ENCODE data around the gene NAA50. TPM values are rescaled to one million over a fixed set of nuclear protein-coding genes. Genes with fewer than 3 reads are reported as not detected.

The NAA50 gene
- total RNA-seq, 3 donors from 2014 or later (not counting 1 experiment from before 2014, with no cell fraction given) = 55.3 to 77.6 (median 61.0) TPM

DNA sequence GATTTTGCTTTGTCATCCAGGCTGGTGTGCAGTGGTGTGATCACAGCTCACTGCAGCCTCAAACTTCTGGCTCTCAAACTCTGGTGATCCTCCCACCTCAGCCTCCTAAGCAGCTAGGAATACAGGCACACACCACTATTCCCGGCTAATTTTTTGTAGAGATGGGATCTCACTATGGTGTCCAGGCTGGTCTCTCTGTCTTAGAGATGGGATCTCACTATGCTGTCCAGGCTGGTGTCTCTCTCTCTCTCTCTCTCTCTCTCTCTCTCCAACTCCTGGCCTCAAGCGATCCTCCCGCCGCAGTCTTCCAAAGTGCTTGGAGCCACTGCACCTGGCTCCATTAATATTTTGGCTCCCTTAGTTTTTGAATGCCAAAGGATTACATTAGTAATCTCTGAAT, 67.3 kb downstream of the NAA50 start:
- Histone ChIP-seq H3K36me3 (ENCODE audit: control insufficient read depth, insufficient read depth, low read length) (peaks cover 23% of the 10 kb centered on the region), H3K27ac (ENCODE audit: low read length) (no peak overlapping the region), H3K9me3 (ENCODE audit: control insufficient read depth, insufficient read depth, low read length) (no peaks in the 10 kb centered on the region), H3K4me3 (ENCODE audit: low read length) (no peak overlapping the region), H3K4me1 (ENCODE audit: control insufficient read depth, insufficient read depth, low read length) (no peaks in the 10 kb centered on the region), H3K27me3 (ENCODE audit: control insufficient read depth, insufficient read depth, low read length) (no peaks in the 10 kb centered on the region)
- Mint-ChIP-seq H3K4me1 (peaks cover 22 to 39% of the 10 kb centered on the region in 2 donors), H3K9me3 (no peaks in the 10 kb centered on the region), H3K27me3 (ENCODE audit: low read depth in 2 of 2) (no peaks in the 10 kb centered on the region), H3K27ac (peak overlapping the region; percentile 24 to 57), H3K4me3 (no peak overlapping the region), H3K36me3 (peaks cover under 1% of the 10 kb centered on the region)
- no peak for ATAC-seq
- intact Hi-C loops (cut with micrococcal nuclease) = no loop called here
- no peak for DNase-seq
- 100% methylated on average over 4 of the region's 4 CpGs for WGBS (ENCODE audit: insufficient coverage)
- TF ChIP-seq, protein P1, sequence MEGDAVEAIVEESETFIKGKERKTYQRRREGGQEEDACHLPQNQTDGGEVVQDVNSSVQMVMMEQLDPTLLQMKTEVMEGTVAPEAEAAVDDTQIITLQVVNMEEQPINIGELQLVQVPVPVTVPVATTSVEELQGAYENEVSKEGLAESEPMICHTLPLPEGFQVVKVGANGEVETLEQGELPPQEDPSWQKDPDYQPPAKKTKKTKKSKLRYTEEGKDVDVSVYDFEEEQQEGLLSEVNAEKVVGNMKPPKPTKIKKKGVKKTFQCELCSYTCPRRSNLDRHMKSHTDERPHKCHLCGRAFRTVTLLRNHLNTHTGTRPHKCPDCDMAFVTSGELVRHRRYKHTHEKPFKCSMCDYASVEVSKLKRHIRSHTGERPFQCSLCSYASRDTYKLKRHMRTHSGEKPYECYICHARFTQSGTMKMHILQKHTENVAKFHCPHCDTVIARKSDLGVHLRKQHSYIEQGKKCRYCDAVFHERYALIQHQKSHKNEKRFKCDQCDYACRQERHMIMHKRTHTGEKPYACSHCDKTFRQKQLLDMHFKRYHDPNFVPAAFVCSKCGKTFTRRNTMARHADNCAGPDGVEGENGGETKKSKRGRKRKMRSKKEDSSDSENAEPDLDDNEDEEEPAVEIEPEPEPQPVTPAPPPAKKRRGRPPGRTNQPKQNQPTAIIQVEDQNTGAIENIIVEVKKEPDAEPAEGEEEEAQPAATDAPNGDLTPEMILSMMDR (IDR thresholded peaks at IDR 0.05) = no peak

DNA sequence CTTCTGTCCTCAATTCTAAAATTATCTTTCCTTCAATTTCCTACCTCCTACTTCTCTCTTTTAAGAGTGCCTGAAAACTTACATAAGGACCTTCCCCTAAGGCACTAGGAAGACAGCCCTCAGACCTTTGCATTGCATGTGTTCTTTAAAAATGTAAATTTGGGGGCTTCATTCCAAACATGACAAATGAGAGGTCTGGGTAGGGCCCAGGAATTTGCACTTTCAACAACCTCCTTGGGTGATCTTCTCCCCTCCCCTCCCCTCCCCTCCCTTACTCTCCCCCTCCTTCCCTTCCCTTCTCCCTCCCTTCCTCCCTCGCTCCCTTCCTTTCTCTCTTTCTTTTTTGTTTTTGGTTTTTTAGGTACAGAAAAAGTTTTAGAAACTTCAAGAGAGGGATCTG, 68.3 kb downstream of the NAA50 start:
- TF ChIP-seq, protein P1 (IDR thresholded peaks at IDR 0.05) = no peak
- Mint-ChIP-seq H3K27me3 (ENCODE audit: low read depth in 2 of 2) (no peaks in the 10 kb centered on the region), H3K9me3 (no peaks in the 10 kb centered on the region), H3K36me3 (no peaks in the 10 kb centered on the region), H3K4me1 (peaks cover 22 to 37% of the 10 kb centered on the region in 2 donors), H3K4me3 (no peak overlapping the region), H3K27ac (no peak overlapping the region)
- Histone ChIP-seq H3K27ac (ENCODE audit: low read length) (no peak overlapping the region), H3K4me3 (ENCODE audit: low read length) (no peak overlapping the region), H3K36me3 (ENCODE audit: control insufficient read depth, insufficient read depth, low read length) (peaks cover 32% of the 10 kb centered on the region), H3K4me1 (ENCODE audit: control insufficient read depth, insufficient read depth, low read length) (no peaks in the 10 kb centered on the region), H3K27me3 (ENCODE audit: control insufficient read depth, insufficient read depth, low read length) (no peaks in the 10 kb centered on the region), H3K9me3 (ENCODE audit: control insufficient read depth, insufficient read depth, low read length) (no peaks in the 10 kb centered on the region)
- intact Hi-C loops (cut with micrococcal nuclease) = no loop called here
- DNase-seq (no peak), ATAC-seq (no peak)
- WGBS (ENCODE audit: insufficient coverage) = no CpG with 5 or more reads among the region's 1 CpG

DNA sequence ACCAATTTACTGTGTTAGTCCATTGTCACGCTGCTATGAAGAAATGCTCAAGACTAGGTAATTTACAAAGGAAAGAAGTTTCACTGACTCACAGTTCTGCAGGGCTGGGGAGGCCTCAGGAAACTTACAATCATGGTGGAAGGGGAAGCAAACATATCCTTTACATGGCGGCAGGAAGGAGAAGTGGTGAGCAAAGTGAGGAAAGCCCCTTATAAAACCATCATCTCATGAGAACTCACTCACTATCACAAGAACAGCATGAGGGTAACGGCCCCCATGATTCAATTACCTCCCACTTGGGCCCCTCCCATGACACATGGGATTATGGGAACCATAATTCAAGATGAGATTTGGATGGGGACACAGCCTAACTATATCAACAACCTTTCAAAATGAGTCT, 69.8 kb downstream of the NAA50 start:
- TF ChIP-seq, protein P1 (IDR thresholded peaks at IDR 0.05) = no peak
- intact Hi-C loops (cut with micrococcal nuclease) = no loop called here
- Histone ChIP-seq H3K4me3 (ENCODE audit: low read length) (no peak overlapping the region), H3K36me3 (ENCODE audit: control insufficient read depth, insufficient read depth, low read length) (peaks cover 40% of the 10 kb centered on the region), H3K4me1 (ENCODE audit: control insufficient read depth, insufficient read depth, low read length) (no peaks in the 10 kb centered on the region), H3K27me3 (ENCODE audit: control insufficient read depth, insufficient read depth, low read length) (no peaks in the 10 kb centered on the region), H3K9me3 (ENCODE audit: control insufficient read depth, insufficient read depth, low read length) (no peaks in the 10 kb centered on the region), H3K27ac (ENCODE audit: low read length) (no peak overlapping the region)
- Mint-ChIP-seq H3K27ac (peak overlapping the region; percentile 12 to 48), H3K4me1 (peaks cover 22 to 34% of the 10 kb centered on the region in 2 donors), H3K27me3 (ENCODE audit: low read depth in 2 of 2) (no peaks in the 10 kb centered on the region), H3K4me3 (no peak overlapping the region), H3K36me3 (no peaks in the 10 kb centered on the region), H3K9me3 (no peaks in the 10 kb centered on the region)
- ATAC-seq (peak in 1 of 3 donors; percentile 21), DNase-seq (no peak)
- 58% methylated on average over 3 of the region's 3 CpGs for WGBS (ENCODE audit: insufficient coverage)

DNA sequence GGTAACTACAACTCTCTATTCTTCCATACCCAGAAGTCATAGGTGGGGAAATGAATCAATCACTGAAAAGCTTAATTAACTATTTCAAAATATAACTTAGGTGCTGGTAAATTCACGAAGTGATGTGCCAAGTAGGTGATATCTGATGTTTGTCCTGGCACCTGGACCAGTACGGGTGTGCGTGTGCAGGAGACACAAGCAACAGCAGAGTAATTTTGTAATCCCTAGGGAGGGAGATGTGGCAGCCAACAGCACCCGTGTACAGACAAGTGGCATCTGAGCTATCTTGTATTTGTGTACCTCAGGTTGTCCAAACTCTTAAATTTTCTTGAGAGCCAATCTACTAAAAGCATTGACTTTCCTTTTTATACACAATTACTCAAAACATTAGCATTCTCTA, 72.5 kb downstream of the NAA50 start:
- Mint-ChIP-seq H3K27me3 (ENCODE audit: low read depth in 2 of 2) (no peaks in the 10 kb centered on the region), H3K9me3 (no peaks in the 10 kb centered on the region), H3K27ac (no peak overlapping the region), H3K36me3 (no peaks in the 10 kb centered on the region), H3K4me1 (peaks cover 11 to 26% of the 10 kb centered on the region in 2 donors), H3K4me3 (no peak overlapping the region)
- Histone ChIP-seq H3K27me3 (ENCODE audit: control insufficient read depth, insufficient read depth, low read length) (no peaks in the 10 kb centered on the region), H3K27ac (ENCODE audit: low read length) (no peak overlapping the region), H3K9me3 (ENCODE audit: control insufficient read depth, insufficient read depth, low read length) (no peaks in the 10 kb centered on the region), H3K36me3 (ENCODE audit: control insufficient read depth, insufficient read depth, low read length) (peaks cover 44% of the 10 kb centered on the region), H3K4me3 (ENCODE audit: low read length) (no peak overlapping the region), H3K4me1 (ENCODE audit: control insufficient read depth, insufficient read depth, low read length) (no peaks in the 10 kb centered on the region)
- DNase-seq (no peak), ATAC-seq (no peak)
- intact Hi-C loops (cut with micrococcal nuclease) = no loop called here
- TF ChIP-seq, protein P1 (IDR thresholded peaks at IDR 0.05) = no peak
- WGBS (ENCODE audit: insufficient coverage) = 83% methylated on average over 4 of the region's 4 CpGs
